ENCODE data around the gene FGF12.

GRCh38 chr3:192620275-192620674 lies 107.1 kb downstream of the FGF12 start:
- TF ChIP-seq CTCF (conservative IDR thresholded peaks at IDR 0.05 in 1 of 2, IDR thresholded peaks at IDR 0.05 in 1 of 2; ENCODE audit: low read depth in 1 of 2, low read length in 2 of 2) (no peak), EZH2 (IDR thresholded peaks at IDR 0.05; ENCODE audit: low read length, missing control alignments) (no peak)
